ENCODE results near the gene PCNX4.
"Not testable (repeated sequence)": the region's sequence is repeated elsewhere in the genome, so short reads cannot be mapped to it uniquely, and the experiment has no call there.

The PCNX4 gene

DNA sequence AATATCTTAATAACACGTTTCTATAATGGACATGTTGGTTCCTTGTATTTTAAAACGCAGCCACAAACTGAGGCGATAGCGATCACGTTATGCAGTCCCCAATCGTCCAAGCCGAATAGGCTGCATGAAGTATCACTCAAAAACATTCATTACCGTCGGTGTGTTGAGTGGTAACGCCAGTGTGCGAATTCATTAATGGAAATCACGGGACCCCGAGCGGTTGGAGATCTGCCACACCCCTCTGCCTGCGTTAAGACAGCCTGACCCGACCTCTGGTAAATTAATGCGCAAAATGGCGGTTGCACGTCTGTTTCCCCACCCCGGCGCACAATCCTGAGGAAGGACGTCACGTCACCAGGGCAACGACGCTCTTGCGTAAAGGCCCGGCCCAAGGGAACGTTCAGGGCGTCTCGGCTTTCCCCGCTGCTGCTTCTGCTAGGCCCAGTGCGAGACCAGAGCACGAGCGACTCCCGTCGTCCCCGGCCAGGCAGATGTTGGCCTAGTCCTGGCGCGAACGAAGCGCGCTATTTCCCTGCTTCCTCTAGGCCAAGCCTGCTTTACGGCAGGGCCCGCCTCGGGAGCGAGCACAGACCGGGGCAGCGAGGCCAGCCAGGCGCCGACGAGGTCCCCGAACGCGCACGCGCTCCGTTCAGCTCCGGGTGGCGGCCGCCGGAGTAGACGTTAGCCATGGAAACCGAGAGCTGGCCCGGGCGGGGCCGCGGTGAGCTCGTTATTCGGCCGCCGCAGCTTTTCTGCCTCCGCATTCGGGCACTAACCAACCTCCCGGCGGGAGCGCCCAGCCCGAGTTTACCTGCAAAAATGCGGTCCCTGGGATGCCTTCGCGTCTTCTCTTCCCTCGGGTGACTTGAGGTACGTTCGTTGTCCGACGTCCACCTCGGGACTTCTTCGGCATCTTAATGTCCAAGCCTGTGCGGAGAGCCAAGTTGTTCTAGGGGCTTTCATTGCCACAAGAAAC, at the start of gene PCNX4:
TSS of gene PCNX4 (plus strand) at position 374 of the 976 bp plus-strand sequence. CDS start 15,716 bp downstream, outside the sequence.
- DNase-seq, result peak; percentile 94

DNA sequence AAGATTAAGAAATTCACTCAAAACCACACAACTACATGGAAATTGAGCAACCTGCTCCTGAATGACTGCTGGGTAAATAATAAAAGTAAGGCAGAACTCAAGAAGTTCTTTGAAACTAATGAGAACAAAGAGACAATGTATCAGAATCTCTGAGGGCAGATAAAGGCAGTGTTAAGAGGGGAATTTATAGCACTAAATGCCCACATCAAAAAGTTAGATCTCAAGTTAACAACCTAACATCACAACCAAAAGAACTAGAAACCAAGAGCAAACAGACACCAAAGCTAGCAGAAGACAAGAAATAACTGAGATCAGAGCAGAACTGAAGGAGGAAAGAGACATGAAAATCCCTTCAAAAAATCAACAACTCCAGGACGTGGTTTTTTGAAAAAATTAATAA, 43.7 kb upstream of the PCNX4 start:
- not testable (repeated sequence) for DNase-seq

GRCh38 chr14:60051721-60052221, 40.0 kb upstream of the PCNX4 start:
- DNase-seq, result peak; percentile 9

DNA sequence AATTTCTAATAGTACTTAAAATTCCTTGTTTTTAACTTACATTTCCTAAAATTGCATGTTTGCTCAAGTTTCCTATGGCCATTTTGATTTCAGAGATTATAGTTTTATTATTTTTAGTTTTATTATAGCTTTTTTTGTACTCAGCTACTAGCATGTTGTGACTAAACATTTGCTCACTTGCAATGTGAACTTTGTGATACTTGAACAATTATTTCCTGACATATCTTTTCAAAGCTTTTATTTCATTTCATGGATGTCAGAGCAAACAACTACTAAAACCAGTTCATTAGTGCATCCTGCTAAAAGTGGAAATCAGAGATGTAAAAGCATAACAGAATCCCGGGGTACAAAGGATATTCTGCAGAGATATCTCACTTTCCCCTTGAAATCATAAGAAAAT, 33.6 kb upstream of the PCNX4 start:
- no peak for DNase-seq

DNA sequence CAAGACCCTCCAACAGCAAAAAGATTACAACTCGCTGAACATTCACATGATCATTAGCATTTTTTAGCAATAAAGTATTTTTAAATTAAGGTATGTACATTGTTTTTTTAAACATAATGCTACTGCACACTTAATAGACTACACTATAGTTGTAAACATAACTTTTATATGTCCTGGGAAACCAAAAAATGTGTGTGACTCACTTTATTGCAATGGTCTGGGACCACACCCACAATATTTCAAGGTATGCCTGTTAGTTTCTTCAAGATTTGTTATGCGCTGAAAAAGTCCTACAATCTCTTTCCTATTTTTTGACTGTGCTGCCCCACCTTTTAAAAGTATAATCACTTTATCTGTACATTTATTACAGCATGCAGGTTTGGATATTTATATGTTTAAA, 30.4 kb upstream of the PCNX4 start:
- DNase-seq, result no peak

DNA sequence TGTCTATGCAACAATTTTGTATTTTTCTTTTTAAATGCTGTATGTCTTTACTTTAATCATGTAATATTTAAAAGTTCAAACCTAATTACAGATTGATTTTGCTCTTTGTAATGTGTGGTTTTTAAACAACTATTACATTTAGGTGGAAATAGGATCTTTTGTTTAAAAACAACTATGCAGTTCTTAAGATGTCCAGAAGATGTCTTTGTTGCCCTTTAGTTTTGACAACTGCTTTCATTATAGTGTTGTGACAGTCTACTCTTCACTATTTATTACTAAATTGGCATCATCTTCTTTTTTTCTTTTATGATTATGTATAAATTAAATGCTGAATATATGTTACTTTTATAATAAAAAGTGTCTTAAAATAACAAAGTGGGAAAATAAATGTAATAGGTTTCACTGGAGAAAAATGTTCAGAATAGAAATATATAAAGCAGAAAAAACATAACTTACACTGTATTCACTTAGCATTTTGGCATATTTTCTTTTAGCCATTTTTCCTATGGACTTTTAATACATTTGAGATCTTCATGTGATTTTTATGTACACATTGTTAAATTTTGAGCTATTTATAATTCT, 27.1 kb upstream of the PCNX4 start:
- no peak for DNase-seq

- no peak for DNase-seq
Measured at GRCh38 chr14:60067882-60068281, 23.8 kb upstream of the PCNX4 start.

DNA sequence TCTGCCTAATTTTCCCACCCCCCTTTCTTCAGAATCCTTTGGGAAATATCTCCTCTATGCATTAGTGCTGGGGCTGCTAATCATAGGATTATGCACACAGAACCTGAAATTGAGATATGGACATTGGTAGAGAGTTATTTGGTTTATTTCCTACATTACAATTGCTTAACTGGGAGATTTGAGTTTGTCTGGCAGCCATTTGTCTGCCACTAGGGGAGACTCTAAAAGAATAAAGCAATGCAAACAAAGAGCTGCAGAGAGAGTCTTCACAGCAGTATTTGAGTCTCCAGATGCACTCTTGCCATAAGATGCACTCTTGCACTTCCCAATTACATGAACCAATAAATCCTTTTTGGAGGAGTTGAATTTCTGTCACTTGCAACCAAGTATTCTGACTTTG, 12.0 kb upstream of the PCNX4 start:
- DNase-seq, result no peak

GRCh38 chr14:60085085-60085484, 6.6 kb upstream of the PCNX4 start:
- DNase-seq, result no peak

GRCh38 chr14:60085693-60086092, 6.0 kb upstream of the PCNX4 start:
- no peak for DNase-seq

GRCh38 chr14:60087668-60088067, 4.1 kb upstream of the PCNX4 start:
- no peak for DNase-seq

DNA sequence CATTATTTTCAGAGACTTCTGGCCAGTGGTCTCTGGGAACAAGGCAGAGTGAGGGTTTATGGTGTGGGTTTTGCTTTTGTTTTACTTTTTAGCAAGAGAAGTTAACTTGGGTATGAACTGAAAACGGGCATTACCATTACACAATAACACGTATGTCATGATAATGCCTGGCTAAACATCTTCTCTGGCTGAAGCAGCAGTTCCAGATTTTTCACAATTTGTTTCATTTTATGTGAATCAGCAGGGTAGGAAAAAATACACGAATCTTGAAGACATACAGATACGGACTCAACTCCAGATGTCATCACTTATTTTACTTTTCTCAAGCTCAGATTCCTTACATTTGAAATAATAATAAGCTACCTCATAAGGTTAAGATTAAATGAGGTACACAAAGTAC, 2.5 kb upstream of the PCNX4 start:
- DNase-seq, result no peak

GRCh38 chr14:60090864-60091519, 731 bp upstream of the PCNX4 start:
- DNase-seq, result peak; percentile 35

- peak; percentile 13 for DNase-seq
Measured at GRCh38 chr14:60092526-60092920, 800 bp downstream of the PCNX4 start.

DNA sequence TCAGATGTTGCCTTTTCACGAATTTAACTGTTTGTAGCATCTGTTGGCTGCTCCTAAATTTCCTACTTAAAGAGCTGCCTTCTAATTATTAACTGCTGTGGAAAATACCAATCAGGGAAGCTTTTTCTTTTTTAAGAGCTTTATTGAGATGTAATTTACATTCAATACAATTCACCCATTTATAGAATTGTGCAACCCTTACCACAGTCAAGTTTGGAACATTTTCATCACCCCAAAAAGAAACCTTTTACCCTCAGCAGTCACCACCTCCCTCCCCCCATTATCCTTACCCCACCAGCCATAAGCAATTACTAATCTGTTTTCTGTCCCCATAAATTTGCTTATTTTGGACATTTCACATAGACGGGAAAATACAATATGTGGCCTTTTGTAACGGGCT, 1.4 kb downstream of the PCNX4 start:
- no peak for DNase-seq

DNA sequence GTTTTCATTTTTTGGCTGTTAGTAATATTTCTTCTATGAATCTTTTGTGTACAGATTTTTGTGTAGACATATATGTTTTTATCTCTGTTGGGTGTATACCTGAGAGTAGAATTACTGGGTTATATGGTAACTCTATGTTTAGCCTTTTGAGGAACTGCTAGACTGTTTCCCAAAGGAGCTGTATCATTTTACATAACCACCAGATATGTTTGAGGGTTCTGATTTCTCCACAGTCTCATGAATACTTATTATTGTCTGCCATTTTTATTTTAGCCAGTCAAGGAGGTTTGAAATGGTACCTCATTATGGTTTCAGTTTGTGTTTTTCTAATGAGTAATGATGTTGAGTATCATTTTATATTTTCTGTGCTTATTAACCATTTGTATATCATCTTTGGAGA, 1.9 kb downstream of the PCNX4 start:
- no peak for DNase-seq

DNA sequence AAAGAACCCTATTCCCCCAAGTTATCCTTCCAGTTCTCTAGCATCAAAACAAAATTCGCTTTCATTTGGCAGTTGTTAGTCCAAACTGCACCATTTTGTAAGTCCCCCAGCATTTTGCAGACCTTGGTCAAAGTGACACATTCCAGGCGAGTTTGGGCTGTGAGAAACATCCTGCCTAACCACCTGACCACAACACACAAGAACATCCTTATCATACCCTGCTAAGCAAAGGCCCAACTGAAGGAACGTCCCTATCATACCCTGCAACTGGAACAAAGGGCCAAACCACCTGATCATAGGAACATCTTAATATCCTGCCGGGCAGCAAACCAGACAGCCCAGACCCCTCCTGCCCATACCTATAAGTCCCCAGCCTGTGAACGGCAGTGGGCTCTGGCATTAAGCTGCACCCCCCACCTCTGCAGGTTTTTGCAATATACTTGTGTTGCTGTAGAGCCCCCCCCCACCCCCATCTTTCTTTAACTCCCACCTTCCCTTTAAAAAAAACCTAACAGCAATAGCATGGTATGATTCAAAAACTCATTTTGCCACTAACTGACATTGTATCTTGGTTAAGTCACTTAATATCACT, 2.7 kb downstream of the PCNX4 start:
- DNase-seq, result peak; percentile 6

GRCh38 chr14:60095231-60095630, 3.5 kb downstream of the PCNX4 start:
- DNase-seq, result no peak

GRCh38 chr14:60095781-60096450, 4.2 kb downstream of the PCNX4 start:
- DNase-seq, result no peak

DNA sequence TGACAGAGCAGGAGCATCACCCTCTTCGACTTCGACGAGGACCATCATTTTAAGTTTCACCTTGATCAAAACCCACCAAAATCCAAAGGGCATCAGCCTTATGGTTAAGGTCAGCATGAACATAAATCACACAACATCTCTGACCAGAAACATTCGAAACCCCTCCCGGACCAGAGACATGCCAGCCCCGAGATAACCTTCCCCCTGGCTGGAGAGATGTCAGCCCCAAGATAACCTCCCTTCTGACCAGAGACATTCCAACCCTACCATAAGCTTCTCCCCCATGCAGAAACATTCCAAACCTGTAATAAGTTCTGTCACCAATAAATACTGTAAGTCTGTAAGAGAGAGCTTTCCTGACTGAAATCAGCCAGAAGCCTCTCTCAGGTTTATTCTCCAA, 6.3 kb downstream of the PCNX4 start:
- no peak for DNase-seq

DNA sequence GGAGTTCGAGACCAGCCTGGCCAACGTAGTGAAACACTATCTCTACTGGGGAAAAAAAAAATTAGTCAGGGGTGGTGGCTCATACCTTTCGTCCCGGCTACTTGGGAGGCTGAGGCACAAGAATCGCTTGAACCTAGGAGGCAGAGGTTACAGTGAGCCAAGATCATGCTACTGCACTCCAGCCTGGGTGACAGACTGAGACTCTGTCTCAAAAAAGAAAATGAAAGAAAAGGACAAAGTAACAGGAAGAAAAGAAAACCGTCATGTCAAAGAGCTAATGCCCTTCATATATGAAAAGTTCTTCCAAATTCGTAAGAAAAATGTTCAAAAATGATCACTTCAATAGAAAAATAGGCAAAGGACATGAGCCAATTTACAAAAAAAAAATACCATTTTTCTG, 8.1 kb downstream of the PCNX4 start:
- DNase-seq, result not testable (repeated sequence)

GRCh38 chr14:60101786-60102185, 10.1 kb downstream of the PCNX4 start:
- no peak for DNase-seq

- DNase-seq, result no peak
Measured at GRCh38 chr14:60102389-60102788, 10.7 kb downstream of the PCNX4 start.
